Measurements from ENCODE around the gene IL20RA. TPM values are rescaled to one million over a fixed set of nuclear protein-coding genes. Genes with fewer than 3 reads are reported as not detected.

IL20RA gene
- total RNA-seq, 6 donors from 2014 or later = 7.5 to 44.8 (median 9.7) TPM

- no peak for TF ChIP-seq POLR2A (IDR thresholded peaks at IDR 0.05)
- no peak for TF ChIP-seq EP300 (IDR thresholded peaks at IDR 0.05)
- no peak for TF ChIP-seq POLR2AphosphoS5 (IDR thresholded peaks at IDR 0.05)
- no peak for TF ChIP-seq CTCF (IDR thresholded peaks at IDR 0.05)
- no peak for DNase-seq
- ATAC-seq (ENCODE audit: low FRiP score in 2 of 2) = no peak
- H3K27ac ChIP-seq = no peak overlapping the region
- WGBS, 2 donors = 32 to 33% methylated on average over 2 of the region's 2 CpGs
- H3K9me3 ChIP-seq = no peaks in the 10 kb centered on the region
- no peaks in the 10 kb centered on the region for H3K27me3 ChIP-seq
- H3K36me3 ChIP-seq = no peaks in the 10 kb centered on the region
- no peaks in the 10 kb centered on the region for H3K4me1 ChIP-seq
- H3K4me3 ChIP-seq = no peak overlapping the region
These were observed 28.4 kb downstream of the IL20RA start for GRCh38 chr6:137016356-137016755.

- ATAC-seq (ENCODE audit: low FRiP score in 2 of 2) (no peak), DNase-seq (no peak)
- H3K36me3 ChIP-seq = no peaks in the 10 kb centered on the region
- WGBS, 2 donors = 71 to 75% methylated on average over 4 of the region's 4 CpGs
- no peaks in the 10 kb centered on the region for H3K4me1 ChIP-seq
- no peak overlapping the region for H3K27ac ChIP-seq
- H3K27me3 ChIP-seq = no peaks in the 10 kb centered on the region
- TF ChIP-seq POLR2A (IDR thresholded peaks at IDR 0.05) (no peak), EP300 (IDR thresholded peaks at IDR 0.05) (no peak), POLR2AphosphoS5 (IDR thresholded peaks at IDR 0.05) (no peak), CTCF (IDR thresholded peaks at IDR 0.05) (no peak)
- no peak overlapping the region for H3K4me3 ChIP-seq
- no peaks in the 10 kb centered on the region for H3K9me3 ChIP-seq
These were observed 28.8 kb downstream of the IL20RA start for GRCh38 chr6:137015943-137016342.

GRCh38 chr6:137013738-137014602 is 30.8 kb downstream of the IL20RA start:
- ATAC-seq (ENCODE audit: low FRiP score in 2 of 2) (peak in 1 of 2 donors; percentile 59), DNase-seq (no peak)
- no peak overlapping the region for H3K27ac ChIP-seq
- no peak overlapping the region for H3K4me3 ChIP-seq
- H3K9me3 ChIP-seq = no peaks in the 10 kb centered on the region
- no peaks in the 10 kb centered on the region for H3K36me3 ChIP-seq
- no peaks in the 10 kb centered on the region for H3K4me1 ChIP-seq
- 41 to 45% methylated on average over 5 of the region's 5 CpGs for WGBS, 2 donors
- TF ChIP-seq CTCF (IDR thresholded peaks at IDR 0.05) = peak in 2 of 6 experiments; percentile 29 to 42
- no peak for TF ChIP-seq POLR2AphosphoS5 (IDR thresholded peaks at IDR 0.05)
- no peaks in the 10 kb centered on the region for H3K27me3 ChIP-seq

GRCh38 chr6:137013031-137013430 is 31.7 kb downstream of the IL20RA start:
- no peaks in the 10 kb centered on the region for H3K36me3 ChIP-seq
- DNase-seq (no peak), ATAC-seq (ENCODE audit: low FRiP score in 2 of 2) (no peak)
- no peak overlapping the region for H3K27ac ChIP-seq
- TF ChIP-seq CTCF (IDR thresholded peaks at IDR 0.05) (no peak), POLR2AphosphoS5 (IDR thresholded peaks at IDR 0.05) (no peak), POLR2A (IDR thresholded peaks at IDR 0.05) (no peak), EP300 (IDR thresholded peaks at IDR 0.05) (no peak)
- WGBS, 2 donors = 93 to 100% methylated on average over 1 of the region's 1 CpG
- H3K4me1 ChIP-seq = no peaks in the 10 kb centered on the region
- no peaks in the 10 kb centered on the region for H3K9me3 ChIP-seq
- no peaks in the 10 kb centered on the region for H3K27me3 ChIP-seq
- H3K4me3 ChIP-seq = no peak overlapping the region

- Histone ChIP-seq H3K4me3 (no peak overlapping the region), H3K27me3 (no peaks in the 10 kb centered on the region), H3K4me1 (no peaks in the 10 kb centered on the region), H3K9me3 (no peaks in the 10 kb centered on the region), H3K36me3 (no peaks in the 10 kb centered on the region), H3K27ac (no peak overlapping the region)
- TF ChIP-seq CTCF (IDR thresholded peaks at IDR 0.05) = no peak
- TF ChIP-seq EP300 (IDR thresholded peaks at IDR 0.05) = no peak
- no peak for TF ChIP-seq POLR2AphosphoS5 (IDR thresholded peaks at IDR 0.05)
- no peak for TF ChIP-seq POLR2A (IDR thresholded peaks at IDR 0.05)
- WGBS, 2 donors = 77 to 84% methylated on average over 2 of the region's 2 CpGs
- DNase-seq = no peak
- ATAC-seq (ENCODE audit: low FRiP score in 2 of 2) = no peak
These were observed 33.4 kb downstream of the IL20RA start for GRCh38 chr6:137011406-137011805.
